Endothelial cell of umbilical vein (primary cell): ENCODE measurements around the gene DGKH.

Source experiments
- CTCF ChIP-seq, 2 donors: IDR thresholded peaks; 1 replicate in 1 of 2; 2 replicates in 1 of 2; pipeline ENCODE4 v1.5.1; 2011; ENCODE audit warnings: low read length in 2 of 2, mild to moderate bottlenecking in 2 of 2, moderate library complexity in 2 of 2, control low read depth in 1 of 2, inconsistent platforms in 1 of 2, low read depth in 1 of 2; ENCODE audit not compliant: insufficient read depth in 1 of 2; ENCODE audit errors: extremely low read depth in 1 of 2
- EZH2 ChIP-seq: IDR thresholded peaks from 2 replicates; pipeline ENCODE4 v1.6.1; 2012; ENCODE audit warnings: borderline replicate concordance, low read depth, mild to moderate bottlenecking, moderate library complexity, low read length, inconsistent platforms; ENCODE audit not compliant: severe bottlenecking
- MYC ChIP-seq: IDR thresholded peaks from one replicate; pipeline ENCODE4 v1.6.1; 2011; ENCODE audit warnings: mild to moderate bottlenecking, low read depth, low read length
- POLR2A ChIP-seq: IDR thresholded peaks from 2 replicates; pipeline ENCODE4 v1.6.1; 2012; ENCODE audit warnings: low read depth, mild to moderate bottlenecking, control low read depth, low read length
- POLR2AphosphoS5 ChIP-seq: IDR thresholded peaks from 2 replicates; pipeline ENCODE4 v1.6.1; 2012; ENCODE audit warnings: low read depth, mild to moderate bottlenecking, control low read depth, low read length, moderate library complexity; ENCODE audit not compliant: insufficient read depth

GRCh38 chr13:42028113-42028799 lies 20.2 kb upstream of the DGKH start:
- TF ChIP-seq CTCF (IDR thresholded peaks at IDR 0.05; ENCODE audit: extremely low read depth in 1 of 2, insufficient read depth in 1 of 2, low read depth in 1 of 2, low read length in 2 of 2): no peak
- TF ChIP-seq POLR2A: no peak
- TF ChIP-seq POLR2AphosphoS5: no peak
- no peak for TF ChIP-seq MYC
- no peak for TF ChIP-seq EZH2
